ENCODE data around the gene INTS3.

GRCh38 chr1:153799016-153799415, 71.2 kb downstream of the INTS3 start:
- no peak for TF ChIP-seq CTCF (IDR thresholded peaks at IDR 0.05)
- TF ChIP-seq POLR2A (IDR thresholded peaks at IDR 0.05) = no peak
